HCT116 (cell line): Measurements from ENCODE around the gene MON1B. TPM values are rescaled to one million over a fixed set of nuclear protein-coding genes. Genes with fewer than 3 reads are reported as not detected.

Experiments used
- ATAC-seq: fragments of 200-7000 bp; cut with Tn5 transposase; 2 replicates; pipeline ENCODE4 v1.9.1; 2020; ENCODE audit warnings: mild to moderate bottlenecking, moderate library complexity
- BruUV-seq: library from RNA; stranded (reverse); fragments of 400-500 nt; replicated peaks from 2 replicates; lab custom pipeline; 2021; lab: Mats Ljungman, UMichigan
- CTCF ChIA-PET: fragments of 300-600 bp; sonication (Branson Sonifier 250); formaldehyde crosslinking; loops from one replicate; lab custom pipeline; 2021; ENCODE audit warnings: antibody characterized with exemption; lab: Charles Lee
- POLR2A ChIA-PET: fragments of 300-600, 350-600 bp; sonication (Branson Sonifier 250); formaldehyde crosslinking; loops from one replicate; lab custom pipeline; 2021; ENCODE audit warnings: antibody characterized with exemption; lab: Charles Lee
- RAD21 ChIA-PET, 2 experiments: fragments of 300-600 bp; sonication (Branson Sonifier 250); formaldehyde crosslinking; loops; one replicate each; lab custom pipeline; 2023; ENCODE audit warnings: low total read pairs in 2 of 2; ENCODE audit not compliant: uncharacterized antibody in 2 of 2, unreplicated experiment in 2 of 2, low non-redundant PET in 1 of 2; lab: Charles Lee
- DNase-seq: peaks from one replicate; pipeline ENCODE4 v3.0.0-alpha.2; 2010; ENCODE audit warnings: low read depth, low spot score
- H2AFZ ChIP-seq: fragments of 200-600 bp; shearing (Covaris generic), sonication (generic); 2 replicates; pipeline ENCODE4 v1.6.1; 2017; ENCODE audit warnings: low read depth, mixed run types, mixed read lengths, antibody characterized with exemption, low read length; ENCODE audit not compliant: poor library complexity, severe bottlenecking
- H3K27ac ChIP-seq: 2 replicates; pipeline ENCODE4 v1.5.1; 2012; ENCODE audit warnings: low read depth, low read length
- H3K27me3 ChIP-seq: fragments of 200-600 bp; sonication (generic); 2 replicates; pipeline ENCODE4 v1.6.1; 2016; ENCODE audit warnings: mixed run types, low read length, mixed read lengths; ENCODE audit not compliant: insufficient read depth
- H3K36me3 ChIP-seq, 2 experiments: fragments of 200-500 bp in 1 of 2; fragments of 200-600 bp in 1 of 2; sonication (Bioruptor generic) in 1 of 2; sonication (generic) in 1 of 2; 2 replicates each; pipeline versions ENCODE4 v1.5.1 to v1.6.1; 2014 to 2016; ENCODE audit warnings: low read length in 2 of 2, inconsistent platforms in 1 of 2, mixed read lengths in 1 of 2, mixed run types in 1 of 2; ENCODE audit not compliant: insufficient read depth in 2 of 2, control insufficient read depth in 1 of 2
- H3K4me1 ChIP-seq, 2 experiments: fragments of 200-600 bp in 1 of 2; sonication (generic) in 1 of 2; 2 replicates each; pipeline versions ENCODE4 v1.5.1 to v1.6.1; 2012 to 2017; ENCODE audit warnings: low read length in 2 of 2, inconsistent platforms in 1 of 2, mild to moderate bottlenecking in 1 of 2, mixed read lengths in 1 of 2, mixed run types in 1 of 2, moderate library complexity in 1 of 2; ENCODE audit not compliant: insufficient read depth in 2 of 2, control insufficient read depth in 1 of 2
- H3K4me2 ChIP-seq: fragments of 200-600 bp; sonication (generic); 2 replicates; pipeline ENCODE4 v1.6.1; 2017; ENCODE audit warnings: mixed run types, low read length, mixed read lengths
- H3K4me3 ChIP-seq, 2 experiments: fragments of 200-600 bp in 1 of 2; sonication (generic) in 1 of 2; replicated peaks in 1 of 2; 2 replicates each; pipeline ENCODE4 v1.5.1; 2011 to 2016; ENCODE audit warnings: low read length in 2 of 2, control low read depth in 1 of 2, low read depth in 1 of 2, mild to moderate bottlenecking in 1 of 2, mixed read lengths in 1 of 2, mixed run types in 1 of 2
- H3K79me2 ChIP-seq: fragments of 200-600 bp; sonication (generic); 2 replicates; pipeline ENCODE4 v1.6.1; 2017; ENCODE audit warnings: mild to moderate bottlenecking, mixed run types, low read length, moderate library complexity, mixed read lengths; ENCODE audit not compliant: insufficient read depth
- H3K9ac ChIP-seq: fragments of 200-600 bp; sonication (generic); 2 replicates; pipeline ENCODE4 v1.6.1; 2016; ENCODE audit warnings: low read length, mixed read lengths
- H3K9me2 ChIP-seq: fragments of 200-600 bp; sonication (generic), shearing (Covaris generic); 2 replicates; pipeline ENCODE4 v1.6.1; 2017; ENCODE audit warnings: mixed run types, mild to moderate bottlenecking, moderate library complexity; ENCODE audit not compliant: insufficient read depth
- H3K9me3 ChIP-seq, 2 experiments: fragments of 200-500 bp in 1 of 2; fragments of 200-600 bp in 1 of 2; sonication (Bioruptor generic) in 1 of 2; sonication (generic) in 1 of 2; 2 replicates each; pipeline ENCODE4 v1.6.1; 2014 to 2017; ENCODE audit warnings: low read length in 2 of 2, mixed read lengths in 2 of 2, inconsistent platforms in 1 of 2, low read depth in 1 of 2, mild to moderate bottlenecking in 1 of 2, mixed run types in 1 of 2, moderate library complexity in 1 of 2; ENCODE audit not compliant: control insufficient read depth in 1 of 2, insufficient read depth in 1 of 2
- H4K20me1 ChIP-seq: fragments of 200-600 bp; sonication (generic), shearing (Covaris generic); 2 replicates; pipeline ENCODE4 v1.6.1; 2017; ENCODE audit warnings: mixed run types, mild to moderate bottlenecking, moderate library complexity; ENCODE audit not compliant: insufficient read depth
- CBX3 ChIP-seq: IDR thresholded peaks from 2 replicates; pipeline ENCODE4 v1.6.1; 2012; ENCODE audit warnings: low read depth
- ELF1 ChIP-seq: IDR thresholded peaks from 2 replicates; pipeline ENCODE4 v1.6.1; 2012; ENCODE audit warnings: low read depth, borderline replicate concordance
- FOSL1 ChIP-seq: IDR thresholded peaks from 2 replicates; pipeline ENCODE4 v1.6.1; 2012; ENCODE audit warnings: low read depth
- JUND ChIP-seq: IDR thresholded peaks from 2 replicates; pipeline ENCODE4 v1.6.1; 2012
- POLR2A ChIP-seq: IDR thresholded peaks from 2 replicates; pipeline ENCODE4 v1.7.0; 2011; ENCODE audit warnings: borderline replicate concordance; ENCODE audit not compliant: insufficient read depth, insufficient read length; ENCODE audit errors: extremely low read depth
- POLR2AphosphoS5 ChIP-seq: IDR thresholded peaks from 2 replicates; pipeline ENCODE4 v1.6.1; 2011; ENCODE audit warnings: mild to moderate bottlenecking, low read depth, low read length, moderate library complexity
- SP1 ChIP-seq: IDR thresholded peaks from 2 replicates; pipeline ENCODE4 v1.6.1; 2012; ENCODE audit warnings: low read depth
- TCF7L2 ChIP-seq: IDR thresholded peaks from 2 replicates; pipeline ENCODE4 v1.7.0; 2011; ENCODE audit warnings: borderline replicate concordance, inconsistent platforms; ENCODE audit not compliant: insufficient read depth, insufficient read length; ENCODE audit errors: extremely low read depth
- intact Hi-C: fragments of 100-400 bp; cut with micrococcal nuclease; formaldehyde crosslinking; loops from 2 replicates; pipeline ENCODE4 v1.10.0; 2022
- total RNA-seq: library from RNA; stranded (reverse); gene quantifications from one replicate; pipeline ENCODE4 v1.2.1, GENCODE V29; 2021; ENCODE audit not compliant: unreplicated experiment
- TF ChIP-seq, protein P1 (sequence below), 3 experiments: fragments of 200-600 bp in 1 of 3; sonication (generic) in 1 of 3; IDR thresholded peaks in 2 of 3; conservative IDR thresholded peaks in 1 of 3; 2 replicates each; pipeline ENCODE4 v1.5.1; 2012 to 2017; ENCODE audit warnings: low read depth in 2 of 3, low read length in 2 of 3, antibody characterized with exemption in 1 of 3, borderline replicate concordance in 1 of 3, control low read depth in 1 of 3, mild to moderate bottlenecking in 1 of 3, mixed read lengths in 1 of 3, mixed run types in 1 of 3, moderate library complexity in 1 of 3; ENCODE audit not compliant: insufficient read depth in 1 of 3

Gene MON1B
- total RNA-seq, 1 experiment from 2014 or later: 34.7 TPM

DNA sequence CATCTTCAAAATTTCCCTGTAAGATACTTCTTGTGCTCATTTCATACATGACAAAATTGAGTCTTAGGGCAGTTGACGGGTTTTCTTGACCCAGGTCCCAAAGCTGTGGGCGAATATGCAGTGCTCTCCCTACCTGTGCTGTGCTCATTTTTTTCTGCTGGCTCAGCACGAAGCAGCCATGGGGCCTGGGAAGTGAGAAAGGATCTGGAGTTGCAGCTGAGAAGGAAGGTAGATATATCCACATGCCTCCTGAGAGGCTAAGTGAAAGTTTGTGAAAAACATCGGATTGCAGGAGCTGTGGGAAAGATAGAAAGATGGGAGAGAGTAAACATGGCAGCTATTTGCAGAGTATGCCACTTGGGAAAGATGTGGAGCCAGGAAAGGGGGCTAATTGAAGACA lies 42.9 kb upstream of the MON1B start (continued):
- TF ChIP-seq CBX3: no peak

DNA sequence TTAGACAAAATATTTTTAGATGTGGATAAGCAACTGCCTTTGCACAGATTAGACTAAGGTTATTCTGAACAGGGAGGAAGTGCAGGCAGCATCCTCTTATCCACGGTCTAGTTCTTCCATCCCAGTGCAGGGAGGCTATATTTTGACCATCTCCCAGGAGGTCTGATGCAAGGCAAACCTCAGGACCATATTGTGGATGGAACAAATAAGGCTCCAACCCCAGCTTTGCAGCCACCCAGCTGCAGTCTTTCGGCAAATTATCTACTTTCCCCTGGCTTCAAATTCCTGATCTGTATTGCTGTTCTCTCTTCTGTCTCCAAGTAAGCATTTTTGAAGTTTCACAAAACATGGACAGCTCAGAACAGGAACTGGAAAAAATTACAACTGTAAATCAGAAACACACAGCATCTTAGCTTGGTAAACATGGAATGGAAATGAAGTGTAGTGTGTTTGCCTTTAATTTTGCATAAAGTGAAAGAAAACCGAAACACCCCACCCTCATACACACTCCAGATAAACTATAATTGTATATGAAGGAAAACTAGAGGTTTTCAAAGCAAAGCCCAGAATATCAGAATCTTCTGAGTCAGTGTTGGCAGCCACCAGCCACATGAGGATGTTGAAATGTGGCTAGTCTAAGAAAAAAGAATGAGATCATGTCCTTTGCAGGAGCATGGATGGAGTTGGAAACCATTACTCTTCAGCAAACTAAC lies 33.5 kb upstream of the MON1B start:
- ChIA-PET POLR2A (no interaction called here), RAD21 (no interaction called here), CTCF (interaction anchor here (1.0 kb wide), 1 partner anchor 14 kb away, joined by 4 read pairs; no protein-coding TSS in a partner anchor)
- Histone ChIP-seq H3K79me2 (no peaks in the 10 kb centered on the region), H3K9me3 (no peaks in the 10 kb centered on the region), H3K27me3 (peaks cover 37% of the 10 kb centered on the region), H3K36me3 (no peaks in the 10 kb centered on the region), H3K9ac (no peak overlapping the region), H3K4me2 (no peak overlapping the region), H3K9me2 (no peaks in the 10 kb centered on the region), H3K4me3 (no peak overlapping the region), H3K4me1 (no peaks in the 10 kb centered on the region), H4K20me1 (no peaks in the 10 kb centered on the region), H3K27ac (no peak overlapping the region), H2AFZ (no peak overlapping the region)
- BruUV-seq: no TSS peak
- intact Hi-C loops: no loop called here
- DNase-seq: no peak
- no peak for ATAC-seq
- TF ChIP-seq FOSL1: no peak
- no peak for TF ChIP-seq POLR2AphosphoS5
- TF ChIP-seq, protein P1, sequence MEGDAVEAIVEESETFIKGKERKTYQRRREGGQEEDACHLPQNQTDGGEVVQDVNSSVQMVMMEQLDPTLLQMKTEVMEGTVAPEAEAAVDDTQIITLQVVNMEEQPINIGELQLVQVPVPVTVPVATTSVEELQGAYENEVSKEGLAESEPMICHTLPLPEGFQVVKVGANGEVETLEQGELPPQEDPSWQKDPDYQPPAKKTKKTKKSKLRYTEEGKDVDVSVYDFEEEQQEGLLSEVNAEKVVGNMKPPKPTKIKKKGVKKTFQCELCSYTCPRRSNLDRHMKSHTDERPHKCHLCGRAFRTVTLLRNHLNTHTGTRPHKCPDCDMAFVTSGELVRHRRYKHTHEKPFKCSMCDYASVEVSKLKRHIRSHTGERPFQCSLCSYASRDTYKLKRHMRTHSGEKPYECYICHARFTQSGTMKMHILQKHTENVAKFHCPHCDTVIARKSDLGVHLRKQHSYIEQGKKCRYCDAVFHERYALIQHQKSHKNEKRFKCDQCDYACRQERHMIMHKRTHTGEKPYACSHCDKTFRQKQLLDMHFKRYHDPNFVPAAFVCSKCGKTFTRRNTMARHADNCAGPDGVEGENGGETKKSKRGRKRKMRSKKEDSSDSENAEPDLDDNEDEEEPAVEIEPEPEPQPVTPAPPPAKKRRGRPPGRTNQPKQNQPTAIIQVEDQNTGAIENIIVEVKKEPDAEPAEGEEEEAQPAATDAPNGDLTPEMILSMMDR (IDR thresholded peaks at IDR 0.05 in 2 of 3, conservative IDR thresholded peaks at IDR 0.05 in 1 of 3; ENCODE audit: borderline replicate concordance in 1 of 3, insufficient read depth in 1 of 3, low read depth in 2 of 3, low read length in 2 of 3): no peak
- no peak for TF ChIP-seq ELF1
- TF ChIP-seq POLR2A: no peak
- TF ChIP-seq CBX3: no peak
- no peak for TF ChIP-seq TCF7L2
- TF ChIP-seq JUND: no peak
- no peak for TF ChIP-seq SP1
